GM18907 (cell line): ENCODE data around the gene KIF26B.

Source experiments
- ATAC-seq: cut with Tn5 transposase; IDR thresholded peaks from one replicate; pipeline ENCODE4 v1.9.1; 2021; ENCODE audit warnings: mild to moderate bottlenecking, moderate library complexity; ENCODE audit not compliant: unreplicated experiment

Gene KIF26B

GRCh38 chr1:245580651-245581050, 425.9 kb downstream of the KIF26B start:
- ATAC-seq: no peak

GRCh38 chr1:245582026-245582425, 427.2 kb downstream of the KIF26B start:
- no peak for ATAC-seq

DNA sequence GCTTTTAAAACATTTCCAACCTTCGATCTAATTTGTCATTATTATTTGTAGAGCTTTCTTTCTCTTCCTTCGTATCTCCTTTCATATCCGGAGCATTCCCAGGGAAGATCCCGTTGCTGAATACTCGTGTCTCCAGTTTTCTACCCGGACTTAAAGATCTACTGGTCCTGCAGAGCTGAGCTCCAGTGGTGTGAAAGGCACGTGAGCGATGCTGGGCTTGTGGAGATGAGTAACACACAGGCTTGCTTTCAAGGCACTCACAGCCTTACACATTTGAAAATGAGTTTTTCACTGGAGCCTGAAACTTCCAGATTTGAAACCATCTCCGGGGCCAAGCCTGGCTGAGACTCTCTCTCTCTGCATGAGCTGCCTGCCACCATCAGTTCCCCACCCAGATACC, 428.3 kb downstream of the KIF26B start:
- no peak for ATAC-seq

- no peak for ATAC-seq
These were observed 429.0 kb downstream of the KIF26B start for GRCh38 chr1:245583575-245584330.

- ATAC-seq: no peak
These were observed 430.6 kb downstream of the KIF26B start for GRCh38 chr1:245585252-245585959.

DNA sequence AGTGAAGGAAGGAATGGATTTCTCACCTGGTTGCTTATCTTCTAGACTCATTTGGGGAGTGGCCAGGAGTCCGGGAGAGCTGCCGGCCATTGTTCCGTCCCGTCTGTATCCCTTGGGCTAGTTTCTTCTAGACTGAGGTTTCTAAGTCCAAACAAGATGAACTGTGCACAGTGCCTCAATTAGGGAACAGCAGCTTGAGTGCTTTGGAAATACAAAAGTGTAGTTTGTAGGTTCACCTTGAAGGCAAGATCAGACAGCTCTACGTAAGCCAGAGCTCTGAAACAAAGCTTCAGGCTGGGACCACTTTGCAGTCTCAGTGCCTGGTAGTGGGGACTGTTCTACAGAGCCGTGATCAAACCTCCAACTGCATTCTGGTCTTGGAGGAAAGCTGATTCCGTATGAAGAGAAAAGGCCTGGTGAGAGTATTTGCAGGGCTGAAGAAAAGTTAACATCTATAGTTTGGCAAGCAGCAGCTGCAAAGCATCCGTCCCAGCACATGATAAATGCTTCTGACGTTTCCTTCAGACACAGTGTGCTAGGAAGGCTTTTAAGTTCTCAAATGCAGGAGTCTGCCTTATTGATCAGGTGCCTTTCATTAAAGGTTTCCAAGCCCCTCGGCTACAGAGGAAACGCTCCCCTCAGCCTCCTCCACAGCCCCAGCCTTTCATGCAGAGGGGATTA, 432.8 kb downstream of the KIF26B start:
- ATAC-seq: no peak

DNA sequence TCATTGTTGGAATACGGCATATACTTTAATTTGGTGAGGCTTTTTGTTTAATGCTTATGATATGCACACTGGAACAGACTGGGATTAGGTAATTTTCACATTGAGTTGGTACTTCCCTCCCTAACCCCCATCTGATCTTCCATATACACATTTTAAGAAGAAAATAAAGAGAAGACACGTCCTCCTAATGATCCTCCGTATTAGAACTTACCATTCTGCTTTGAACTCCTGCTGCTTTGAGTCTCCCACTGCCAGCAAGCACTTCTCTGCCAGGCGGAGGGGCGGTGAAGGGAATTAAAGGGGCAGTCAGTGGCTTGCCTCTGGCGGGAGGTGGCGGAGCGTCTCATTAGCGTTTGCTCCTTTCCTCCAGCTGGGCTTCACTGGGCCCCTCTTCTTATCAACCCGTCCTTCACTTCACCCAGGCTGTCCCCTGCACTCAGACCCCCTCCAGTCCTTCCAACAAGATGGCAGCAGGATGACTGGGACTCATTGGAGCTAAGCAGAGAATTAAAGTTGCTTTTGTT, 433.4 kb downstream of the KIF26B start:
- ATAC-seq: no peak

DNA sequence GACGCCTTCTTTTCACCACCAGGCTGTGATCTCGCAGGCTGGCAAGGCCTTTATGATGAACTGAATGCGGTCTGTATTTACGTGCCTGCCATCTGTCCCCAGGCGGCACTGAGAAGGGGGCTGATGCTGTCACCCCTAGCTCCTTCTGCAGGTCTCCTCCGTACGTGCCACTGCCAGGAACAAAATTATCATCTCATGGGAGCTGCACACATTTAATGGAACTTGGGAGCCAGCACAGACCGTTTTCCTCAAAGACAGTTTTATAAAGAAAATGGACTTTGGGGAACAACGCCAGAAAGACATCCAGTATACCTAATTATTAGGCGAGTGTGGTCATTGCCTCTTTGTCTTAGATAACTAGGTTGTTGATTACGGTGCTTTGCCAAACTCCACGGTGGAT, 434.5 kb downstream of the KIF26B start:
- ATAC-seq: no peak

DNA sequence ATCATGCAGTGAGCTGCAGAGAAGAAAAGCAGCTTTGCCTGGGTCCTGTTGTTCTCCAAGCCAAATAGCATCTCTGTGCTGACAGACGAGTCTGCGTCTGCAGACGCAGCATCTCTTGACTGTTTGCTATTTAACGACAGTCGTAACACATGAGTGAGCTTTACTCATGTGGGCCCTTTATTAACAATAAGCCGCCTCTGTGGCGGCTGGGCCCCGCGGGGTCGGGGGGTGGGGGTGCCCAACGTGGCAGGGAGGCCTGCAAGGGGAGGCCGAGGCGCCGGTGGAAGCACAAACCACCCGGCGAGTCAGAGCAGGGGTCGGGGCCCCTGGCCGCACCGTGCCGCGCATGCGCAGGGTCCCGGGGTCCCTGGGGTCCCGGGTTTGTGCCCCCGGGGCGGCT, 435.1 kb downstream of the KIF26B start:
- no peak for ATAC-seq

GRCh38 chr1:245590726-245591125, 435.9 kb downstream of the KIF26B start:
- ATAC-seq: no peak

DNA sequence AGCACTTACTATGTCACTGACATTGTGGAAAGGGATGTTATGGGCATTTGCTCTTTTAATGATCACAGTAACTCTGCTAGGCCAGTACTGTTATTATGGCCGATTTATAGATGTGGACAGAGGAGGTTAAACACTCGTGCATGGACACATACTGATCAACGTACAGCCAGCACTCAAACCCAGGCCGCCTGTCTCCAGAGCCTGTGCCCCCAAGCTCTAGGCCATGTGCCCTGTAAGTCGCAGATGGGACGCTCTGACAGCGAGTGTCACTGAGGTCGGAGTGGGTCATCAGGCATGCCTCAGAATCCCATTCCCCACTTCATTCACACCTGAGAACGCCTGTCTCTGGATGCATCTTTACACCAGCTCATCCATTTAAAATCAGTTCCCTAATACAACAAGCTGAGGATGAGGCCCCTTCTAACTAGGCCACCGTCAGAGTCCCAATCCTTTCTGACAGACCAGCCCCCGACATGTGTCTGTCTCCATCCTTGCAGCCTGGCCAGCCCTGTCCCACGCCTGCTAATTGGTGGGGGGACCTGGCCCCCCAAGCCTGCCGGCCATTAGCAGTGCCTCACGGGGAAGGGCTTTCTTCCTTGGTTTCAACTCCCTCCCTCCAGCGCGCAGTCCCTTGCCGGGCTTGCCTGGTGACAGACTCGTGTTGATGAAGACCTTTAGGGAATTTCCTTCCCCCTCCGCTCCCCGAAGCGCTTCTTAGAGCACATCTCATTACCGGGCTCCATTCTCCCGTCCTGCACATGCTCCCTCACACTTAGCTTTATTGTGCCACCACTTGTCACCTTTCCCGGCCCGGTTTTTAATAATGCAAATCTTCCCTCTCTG, 436.8 kb downstream of the KIF26B start:
- ATAC-seq: no peak

DNA sequence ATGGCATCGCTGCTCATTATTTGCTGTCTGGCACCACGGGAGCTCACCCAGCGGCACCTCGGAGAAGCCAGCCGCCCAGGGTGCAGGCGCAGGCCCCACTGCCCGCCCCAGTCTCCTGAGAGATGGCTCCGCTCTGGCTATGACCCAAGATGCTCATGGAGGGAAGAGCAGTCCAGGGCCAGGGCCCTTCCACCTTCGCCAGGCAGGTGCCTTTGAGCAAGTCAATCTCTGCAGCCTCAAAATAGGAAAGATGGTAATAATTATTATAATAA, 437.3 kb downstream of the KIF26B start:
- no peak for ATAC-seq

DNA sequence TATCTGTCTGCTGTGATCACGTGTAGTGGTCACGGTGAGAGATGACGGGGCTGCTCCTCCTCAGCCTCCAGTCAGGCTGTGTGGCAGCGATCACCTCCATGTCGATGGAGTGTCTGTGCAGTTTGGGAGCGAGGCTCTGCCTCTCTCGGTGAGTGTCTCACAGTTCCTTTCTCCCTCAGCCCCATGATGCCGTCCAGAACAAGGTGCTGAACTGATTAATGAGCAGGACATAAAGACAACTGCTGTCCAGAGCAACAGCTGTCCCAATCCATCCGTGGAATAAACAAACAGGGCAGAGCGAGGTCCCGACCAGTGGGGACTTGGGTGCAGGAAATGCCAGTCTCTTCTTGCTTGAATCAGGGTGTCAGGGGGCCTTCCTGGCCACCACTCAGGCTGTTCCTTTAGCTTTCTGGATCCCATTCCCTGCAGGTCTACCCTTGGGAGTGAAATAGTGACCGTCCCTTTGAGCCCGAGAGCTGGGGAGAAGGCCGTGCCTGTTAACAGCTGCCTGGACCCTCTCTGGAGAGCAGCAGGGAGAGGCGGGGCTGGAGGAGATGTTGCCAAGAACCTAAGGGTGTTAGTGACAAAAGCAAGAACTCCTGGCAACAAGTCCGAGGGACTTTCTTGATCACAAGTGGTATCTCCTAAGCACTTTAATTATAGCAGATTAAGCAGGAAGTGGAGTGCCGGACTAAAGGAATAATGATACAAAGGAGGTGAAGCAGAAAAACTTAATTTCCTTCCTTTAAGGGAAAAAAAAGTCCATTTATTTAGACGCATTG, 443.9 kb downstream of the KIF26B start:
- no peak for ATAC-seq

- ATAC-seq: no peak
These were observed 444.8 kb downstream of the KIF26B start for GRCh38 chr1:245599371-245600174.

GRCh38 chr1:245600658-245601057, 445.9 kb downstream of the KIF26B start:
- ATAC-seq: no peak

DNA sequence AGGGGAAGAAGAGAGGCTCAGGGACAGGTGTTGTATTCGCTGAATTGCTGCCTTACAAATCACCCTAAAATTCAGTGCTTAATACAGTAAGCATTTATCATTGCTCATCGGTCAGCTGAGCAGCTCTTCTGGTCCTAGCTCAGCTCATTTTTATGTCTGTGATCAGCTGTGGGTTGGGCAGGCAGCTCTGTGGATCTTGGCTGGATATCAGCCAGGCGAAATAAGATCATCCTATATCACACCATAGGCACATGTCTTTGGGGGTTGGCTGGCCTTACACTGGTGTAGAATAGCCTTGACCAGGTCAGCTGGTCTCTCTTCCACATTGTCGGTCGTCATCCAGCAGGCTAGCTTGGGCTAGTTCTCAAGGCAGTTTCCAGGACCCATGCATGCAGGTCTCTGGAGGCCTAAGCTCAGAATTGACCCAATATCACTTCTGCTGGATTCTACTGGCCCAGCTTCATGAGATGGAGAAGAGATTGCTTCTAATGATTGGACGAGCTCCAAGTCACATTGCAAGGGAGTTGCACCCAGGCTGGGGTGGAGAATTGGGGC, 448.6 kb downstream of the KIF26B start:
- no peak for ATAC-seq

GRCh38 chr1:245604979-245605378, 450.2 kb downstream of the KIF26B start:
- no peak for ATAC-seq

GRCh38 chr1:245605480-245606156, 450.8 kb downstream of the KIF26B start:
- no peak for ATAC-seq
